ENCODE results near the gene EFCAB9. TPM values are rescaled to one million over a fixed set of nuclear protein-coding genes. Genes with fewer than 3 reads are reported as not detected.

The EFCAB9 gene
- total and polyA plus RNA-seq, 2 of the 8 experiments (the other 6 are each of a cell fraction or from before 2014, with no cell fraction given): not detected

DNA sequence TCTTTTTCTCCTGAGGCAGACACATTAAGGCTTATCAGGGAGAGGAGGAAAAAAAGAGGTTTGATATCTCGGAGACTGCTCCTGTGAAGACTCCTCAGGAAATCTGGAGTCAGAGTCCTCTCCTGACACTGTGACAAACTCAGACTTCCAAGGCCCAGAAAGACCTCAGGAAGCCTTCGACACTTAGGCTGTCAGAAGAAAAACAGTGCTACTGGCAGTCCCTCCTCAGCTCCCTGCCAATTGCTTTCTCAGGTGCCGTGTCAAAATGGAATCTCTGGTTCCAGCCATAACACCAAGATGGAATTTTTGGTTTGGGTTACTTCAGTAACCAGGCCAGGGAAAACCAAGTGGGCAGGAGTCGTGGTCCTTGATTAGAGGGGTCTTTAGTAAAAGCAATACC, 10.1 kb upstream of the EFCAB9 start:
- H4K20me1 ChIP-seq (replicated peaks in 1 of 2; ENCODE audit: control insufficient read depth in 1 of 2, insufficient read depth in 2 of 2, low read length in 2 of 2): peaks cover 0 to 6% of the 10 kb centered on the region in 2 experiments
- no peak overlapping the region for H2BK15ac ChIP-seq (ENCODE audit: low read length)
- H4K91ac ChIP-seq (replicated peaks; ENCODE audit: insufficient read length, low read length): no peak overlapping the region
- peaks cover 0 to 11% of the 10 kb centered on the region in 2 experiments; a peak in 1 of 4 replicates for H3K79me2 ChIP-seq (ENCODE audit: control insufficient read depth in 1 of 2, insufficient read depth in 2 of 2, low read length in 2 of 2)
- H3K23me2 ChIP-seq (ENCODE audit: low read depth, low read length): peaks cover 11% of the 10 kb centered on the region
- H2AFZ ChIP-seq (ENCODE audit: low read length): no peak overlapping the region
- H3K23ac ChIP-seq (ENCODE audit: insufficient read length): no peak overlapping the region
- ChIA-PET CTCF (ENCODE audit: partially characterized antibody) (interaction anchor here (0.9 to 1.8 kb wide), 6 partner anchors 8 to 99 kb away, joined by 3 to 7 read pairs (median 3); no protein-coding TSS in a partner anchor), POLR2A (ENCODE audit: partially characterized antibody) (no interaction called here)
- FAIRE-seq (no peak), DNase-seq (ENCODE audit: low read depth in 1 of 2, low spot score in 2 of 2) (no peak)
- 84% methylated on average over 4 of the region's 4 CpGs; no CpG with 5 or more reads in 1 of the 2 experiments for WGBS, 2 experiments (ENCODE audit: extremely low coverage in 1 of 2, insufficient coverage in 1 of 2, insufficient read length in 1 of 2, insufficient replicate concordance in 2 of 2, low coverage in 1 of 2, low lambda C conversion rate in 2 of 2, missing lambda C conversion rate in 1 of 2)
- H3K18ac ChIP-seq (ENCODE audit: extremely low read depth, low read length): no peak overlapping the region
- no peak overlapping the region for H3K9ac ChIP-seq (replicated peaks in 1 of 4; ENCODE audit: extremely low read depth in 1 of 4, low read depth in 3 of 4, low read length in 3 of 4)
- H3K4me3 ChIP-seq (ENCODE audit: extremely low read depth in 1 of 4, insufficient read depth in 2 of 4, low read depth in 3 of 4, low read length in 4 of 4): no peak overlapping the region
- no peaks in the 10 kb centered on the region for H3K9me3 ChIP-seq (ENCODE audit: insufficient read depth in 2 of 2, low read depth in 1 of 2, low read length in 1 of 2)
- no peak overlapping the region for H2BK20ac ChIP-seq (ENCODE audit: low read length)
- H3K4me2 ChIP-seq (ENCODE audit: insufficient read depth in 1 of 2, low read depth in 2 of 2, low read length in 2 of 2): no peak overlapping the region
- no peaks in the 10 kb centered on the region for H3K36me3 ChIP-seq (ENCODE audit: control insufficient read depth in 2 of 4, insufficient read depth in 4 of 4, low read length in 3 of 4)
- H3K27ac ChIP-seq (ENCODE audit: low read depth, low read length): no peak overlapping the region
- no peak overlapping the region for H4K5ac ChIP-seq (ENCODE audit: insufficient read length, low read depth, low read length)
- peaks cover 11% of the 10 kb centered on the region for H3K79me1 ChIP-seq (ENCODE audit: low read depth, low read length)
- H3K56ac ChIP-seq (replicated peaks; ENCODE audit: insufficient read length, low read depth, low read length): no peak overlapping the region
- H2BK120ac ChIP-seq (replicated peaks; ENCODE audit: low read depth, low read length): no peak overlapping the region
- no peak overlapping the region for H3K14ac ChIP-seq (ENCODE audit: insufficient read length)
- H3K4me1 ChIP-seq (replicated peaks in 1 of 4; ENCODE audit: control insufficient read depth in 3 of 4, insufficient read depth in 4 of 4, low read length in 3 of 4): peaks cover 0 to 8% (median 7%) of the 10 kb centered on the region in 4 experiments; a peak in 5 of 7 replicates
- H4K8ac ChIP-seq (ENCODE audit: extremely low read depth, insufficient read depth, low read length): no peak overlapping the region
- no peak overlapping the region for H2AK5ac ChIP-seq (ENCODE audit: low read depth, low read length)
- no peak overlapping the region for H3K4ac ChIP-seq (replicated peaks; ENCODE audit: insufficient read length, low read depth, low read length)
- H2BK5ac ChIP-seq (ENCODE audit: low read depth, low read length): no peak overlapping the region
- no peaks in the 10 kb centered on the region; a peak in 1 of 7 replicates for H3K27me3 ChIP-seq (replicated peaks in 1 of 4; ENCODE audit: control insufficient read depth in 3 of 4, extremely low read depth in 1 of 4, insufficient read depth in 3 of 4, low read length in 3 of 4)
- no peak overlapping the region for H2BK12ac ChIP-seq (ENCODE audit: low read depth, low read length)
- no peak for TF ChIP-seq TCF12 (IDR thresholded peaks at IDR 0.05; ENCODE audit: low read depth, low read length)
- no peak for TF ChIP-seq CHD2 (IDR thresholded peaks at IDR 0.05; ENCODE audit: low read length)
- TF ChIP-seq SP2 (IDR thresholded peaks at IDR 0.05; ENCODE audit: low read length): no peak
- TF ChIP-seq SP1 (IDR thresholded peaks at IDR 0.05; ENCODE audit: low read depth, low read length): no peak
- TF ChIP-seq CEBPB (IDR thresholded peaks at IDR 0.05; ENCODE audit: low read depth, low read length): no peak

Measured in H1 (cell line).